Bladder microvascular endothelial cell (primary cell): ENCODE measurements around the gene CLEC3B. TPM values are rescaled to one million over a fixed set of nuclear protein-coding genes. Genes with fewer than 3 reads are reported as not detected.

Source experiments
- total RNA-seq: library from RNA; depleted of rRNA; stranded (reverse); fragments of >200 nt; gene quantifications from 2 replicates; pipeline ENCODE4 v1.2.3, GENCODE V29; 2014

Gene CLEC3B
- total RNA-seq = 0.49 and 0.57 TPM in 2 replicates

GRCh38 chr3:45026038-45026437, at the start of gene CLEC3B:
CLEC3B (plus strand) TSS chr3:45026303; CDS start chr3:45026363, 60 bp downstream.

Other genes starting within 250 kb of the CLEC3B start
- gene TMEM42, start 164.4 kb upstream of the CLEC3B start, total RNA-seq = 9.4 and 10.4 TPM in 2 replicates
- gene TGM4, start 151.7 kb upstream of the CLEC3B start, total RNA-seq = 0.06 TPM in 1 of 2 replicates, not detected in the other
- gene ZDHHC3, start 50.1 kb upstream of the CLEC3B start, total RNA-seq = 41.4 and 89.8 TPM in 2 replicates
- gene EXOSC7, start 50.1 kb upstream of the CLEC3B start, total RNA-seq = 26.6 and 62.6 TPM in 2 replicates
- gene CDCP1, start 120.1 kb downstream of the CLEC3B start, total RNA-seq = 0.16 and 0.38 TPM in 2 replicates
- gene TMEM158, start 200.0 kb downstream of the CLEC3B start, total RNA-seq = under 0.01 and 0.44 TPM in 2 replicates